Renal pelvis (tissue), 4 donors: Measurements from ENCODE around the gene HOXC12. TPM values are rescaled to one million over a fixed set of nuclear protein-coding genes. Genes with fewer than 3 reads are reported as not detected.

Experiments
- DNase-seq: peaks from one replicate; pipeline ENCODE4 v3.0.0-alpha.2; 2013
- polyA plus RNA-seq, 3 donors: library from polyadenylated mRNA; unstranded; fragments of 120-200 nt; gene quantifications; one replicate each; pipeline ENCODE4 v1.2.1, GENCODE V29; 2013; ENCODE audit not compliant: insufficient read length in 3 of 3

HOXC12 gene
- polyA plus RNA-seq, 3 donors: not detected

DNA sequence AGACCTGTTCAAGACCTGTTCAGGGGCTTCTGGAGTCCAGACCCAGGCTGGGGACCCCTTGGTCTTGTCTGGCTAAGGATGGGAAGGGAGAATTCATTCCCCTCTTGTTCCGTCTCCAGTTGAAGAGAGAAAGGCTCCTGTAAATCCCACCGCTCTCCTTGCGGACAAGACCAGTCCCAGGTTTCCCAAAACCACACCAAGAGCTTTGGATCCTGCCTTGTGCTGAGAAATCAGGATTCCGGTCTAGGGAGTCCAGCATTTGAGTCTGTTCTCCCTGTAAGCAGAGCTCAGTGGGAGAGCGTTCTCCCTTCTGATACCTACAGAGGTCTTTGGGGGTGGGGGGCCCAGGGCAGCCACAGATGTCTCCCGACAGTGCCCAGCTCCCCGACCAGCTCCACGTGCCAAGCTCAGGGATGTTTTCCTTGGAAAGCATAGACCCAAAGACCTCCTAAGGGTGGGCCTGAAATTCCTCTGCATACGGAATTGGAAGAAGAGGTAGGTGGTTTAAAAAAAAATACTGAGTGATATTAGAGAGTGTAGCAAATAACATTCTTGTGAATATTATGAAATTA is 14.2 kb upstream of the HOXC12 start:
- no peak for DNase-seq

DNA sequence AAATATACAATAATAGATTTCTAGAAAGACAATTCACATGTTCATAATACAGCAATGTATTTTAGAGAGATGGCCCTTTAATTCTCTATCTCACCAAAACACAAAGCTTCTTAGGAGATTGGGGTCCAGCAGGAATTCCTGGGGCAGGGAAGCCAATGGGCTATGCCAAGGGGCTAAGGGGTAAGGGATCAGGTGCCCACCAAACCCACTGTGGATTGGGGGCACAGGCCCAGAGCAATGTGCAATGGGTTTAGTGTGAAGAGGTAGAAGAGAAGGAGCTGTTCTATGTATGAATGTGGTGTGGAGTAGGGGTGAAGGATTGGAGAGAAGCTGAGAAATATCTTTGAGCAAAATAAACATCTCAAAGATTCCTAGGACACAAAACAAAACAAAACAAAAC is 13.5 kb upstream of the HOXC12 start:
- no peak for DNase-seq

DNA sequence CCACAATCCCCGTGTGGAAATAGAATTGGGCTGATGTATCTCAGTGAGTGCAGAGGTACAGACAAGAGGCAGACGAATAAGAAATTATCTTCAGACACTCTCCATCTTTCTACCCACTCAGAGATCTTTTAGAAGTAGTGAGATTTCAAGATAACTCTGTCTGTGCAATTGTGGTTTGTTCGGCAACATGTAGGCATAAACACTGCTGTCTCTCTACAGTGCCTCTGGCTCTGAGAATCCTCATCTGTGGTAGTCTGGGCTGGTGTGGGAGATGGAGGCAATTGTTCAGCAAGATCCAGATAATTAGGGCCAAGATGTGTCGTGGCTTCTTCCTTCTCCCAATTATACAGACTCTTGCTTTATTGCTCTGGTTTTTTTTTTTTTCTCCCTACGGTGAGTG is 13.0 kb upstream of the HOXC12 start:
- no peak for DNase-seq

DNA sequence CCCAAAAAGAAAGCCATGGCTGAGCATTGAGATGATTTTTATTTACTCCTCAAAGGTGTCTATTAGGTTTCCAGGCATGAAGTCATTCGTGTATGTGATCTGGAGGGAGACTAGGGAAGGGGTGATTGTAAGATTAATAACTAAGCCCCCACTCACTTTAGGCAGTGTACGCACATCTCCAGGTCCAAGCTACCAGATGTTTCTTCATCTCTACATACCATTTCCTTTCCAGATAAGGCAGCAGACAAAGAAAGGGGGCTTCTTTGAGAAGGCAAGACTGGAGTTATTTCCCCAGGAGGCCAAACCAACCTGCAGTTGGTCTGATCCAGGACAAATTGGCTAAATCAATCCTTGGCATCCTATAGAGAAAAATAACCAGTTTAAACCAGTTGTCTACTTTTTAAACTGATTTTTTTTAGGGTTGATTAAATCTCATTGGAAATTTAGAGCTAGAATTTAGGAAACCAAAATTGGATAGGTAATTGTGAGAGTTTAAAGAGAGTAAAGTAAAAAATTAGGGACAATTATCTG is 12.2 kb upstream of the HOXC12 start:
- DNase-seq: no peak

DNA sequence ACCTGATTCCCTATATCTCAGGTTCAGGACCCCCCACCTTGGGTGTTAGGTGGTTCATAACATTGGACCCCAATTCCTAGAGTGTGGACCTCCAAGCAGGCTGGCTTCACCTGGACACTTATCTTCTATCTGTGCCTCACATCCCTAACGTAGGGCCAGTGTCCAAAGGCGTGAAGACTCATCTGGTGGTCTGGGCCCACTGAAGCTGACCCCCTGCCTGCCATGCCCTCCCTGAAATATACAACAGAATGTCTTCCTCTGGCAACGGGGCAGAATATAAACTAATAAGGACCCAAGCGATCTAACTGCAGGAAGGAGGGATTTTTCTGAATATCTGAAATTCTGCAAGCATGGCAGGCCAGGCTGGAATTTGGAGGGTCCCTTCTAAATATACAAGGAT is 10.5 kb upstream of the HOXC12 start:
- DNase-seq: no peak

DNA sequence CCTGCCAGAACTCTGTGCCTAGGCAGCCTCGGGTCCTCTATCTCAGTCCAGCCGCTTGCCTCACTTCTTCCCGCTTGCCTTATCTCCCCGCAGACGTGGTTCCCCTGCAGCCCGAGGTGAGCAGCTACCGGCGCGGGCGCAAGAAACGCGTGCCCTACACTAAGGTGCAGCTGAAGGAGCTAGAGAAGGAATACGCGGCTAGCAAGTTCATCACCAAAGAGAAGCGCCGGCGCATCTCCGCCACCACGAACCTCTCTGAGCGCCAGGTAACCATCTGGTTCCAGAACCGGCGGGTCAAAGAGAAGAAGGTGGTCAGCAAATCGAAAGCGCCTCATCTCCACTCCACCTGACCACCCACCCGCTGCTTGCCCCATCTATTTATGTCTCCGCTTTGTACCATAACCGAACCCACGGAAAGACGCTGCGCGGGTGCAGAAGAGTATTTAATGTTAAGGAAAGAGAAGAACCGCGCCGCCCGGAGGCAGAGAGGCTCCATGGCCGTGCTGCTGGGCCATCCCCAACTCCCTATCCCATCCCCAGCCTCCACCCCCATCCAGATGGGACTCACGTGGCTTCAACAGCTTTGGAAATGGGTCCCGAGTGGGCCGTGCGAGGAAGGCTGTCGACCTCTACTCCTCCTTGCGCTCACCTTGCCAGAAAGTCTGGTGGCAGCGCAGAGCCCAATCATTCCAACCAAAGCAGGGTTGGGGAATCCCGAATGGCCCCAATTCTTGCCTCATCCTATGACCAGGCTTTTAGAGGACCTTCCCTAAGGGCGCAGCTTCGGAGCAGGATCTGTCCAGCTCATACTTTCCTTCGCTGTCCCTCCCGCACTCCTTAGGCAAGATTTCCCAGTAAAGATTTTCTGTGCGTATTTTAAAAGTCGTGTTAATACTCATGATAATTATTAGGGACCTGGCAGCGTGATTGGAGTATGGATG is 9.5 kb upstream of the HOXC12 start:
- no peak for DNase-seq

DNA sequence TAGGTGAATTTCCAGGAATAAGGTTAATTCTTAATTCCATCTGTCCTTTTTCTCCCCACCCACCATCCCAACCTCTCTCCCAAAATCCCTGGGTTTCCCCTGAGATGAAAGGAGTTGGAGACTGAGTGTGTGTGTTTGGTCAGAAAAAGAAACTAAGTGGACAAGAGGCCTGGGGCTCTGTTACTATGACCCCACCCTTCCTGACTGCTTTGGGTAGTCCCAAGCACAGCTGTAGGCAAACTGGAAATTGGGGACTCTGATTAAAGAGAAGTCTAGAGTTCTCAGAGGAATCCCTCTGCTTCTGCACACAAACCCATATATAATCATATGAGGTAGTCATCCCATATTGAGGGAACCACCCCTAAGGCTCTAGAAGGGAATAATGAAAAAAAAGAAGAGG is 7.0 kb upstream of the HOXC12 start:
- no peak for DNase-seq

DNA sequence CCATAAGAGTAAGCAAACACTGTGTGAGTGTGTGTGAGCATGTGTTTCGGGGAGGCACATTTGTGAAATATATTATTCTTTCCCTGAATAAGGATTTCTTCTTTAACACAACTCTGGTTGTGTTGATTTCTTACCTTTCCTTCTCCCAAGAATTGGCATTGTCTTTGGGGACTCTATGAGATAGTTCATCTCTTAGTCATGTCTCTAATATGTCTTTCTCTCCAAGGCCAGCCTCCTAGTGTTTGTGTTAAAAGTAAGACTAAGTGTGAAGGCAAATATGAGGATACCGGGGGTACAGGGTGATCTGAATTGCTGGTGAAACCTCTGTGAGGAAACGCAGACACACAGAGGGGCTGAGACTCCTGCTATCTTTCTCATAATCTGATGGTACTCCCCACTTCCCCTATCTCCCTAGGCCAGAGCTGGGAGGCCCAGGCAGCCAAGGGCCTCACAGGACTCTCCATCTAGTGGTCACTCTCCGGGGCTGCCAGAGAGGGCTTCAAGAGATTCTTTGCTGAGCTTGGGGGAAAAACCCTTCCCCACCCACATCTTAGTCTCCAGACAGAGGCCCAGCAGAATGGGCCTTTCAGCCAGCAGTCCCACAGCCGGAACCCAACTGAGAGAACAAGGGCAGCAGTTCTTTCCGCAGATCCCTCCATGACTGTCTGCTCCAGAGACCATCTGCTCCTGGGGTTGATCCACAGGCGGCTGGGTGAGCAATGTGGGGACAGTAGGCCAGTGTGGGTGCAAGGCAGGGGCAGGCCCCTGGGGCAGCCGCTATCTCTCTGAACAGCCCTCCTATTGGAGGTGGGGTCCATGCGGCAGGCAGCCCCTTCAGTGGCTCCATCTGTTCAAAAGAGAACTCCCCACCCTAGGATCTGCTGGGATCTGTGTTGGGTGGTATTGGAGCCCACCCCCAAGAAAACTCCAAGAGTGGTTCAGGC is 5.8 kb upstream of the HOXC12 start:
- no peak for DNase-seq

DNA sequence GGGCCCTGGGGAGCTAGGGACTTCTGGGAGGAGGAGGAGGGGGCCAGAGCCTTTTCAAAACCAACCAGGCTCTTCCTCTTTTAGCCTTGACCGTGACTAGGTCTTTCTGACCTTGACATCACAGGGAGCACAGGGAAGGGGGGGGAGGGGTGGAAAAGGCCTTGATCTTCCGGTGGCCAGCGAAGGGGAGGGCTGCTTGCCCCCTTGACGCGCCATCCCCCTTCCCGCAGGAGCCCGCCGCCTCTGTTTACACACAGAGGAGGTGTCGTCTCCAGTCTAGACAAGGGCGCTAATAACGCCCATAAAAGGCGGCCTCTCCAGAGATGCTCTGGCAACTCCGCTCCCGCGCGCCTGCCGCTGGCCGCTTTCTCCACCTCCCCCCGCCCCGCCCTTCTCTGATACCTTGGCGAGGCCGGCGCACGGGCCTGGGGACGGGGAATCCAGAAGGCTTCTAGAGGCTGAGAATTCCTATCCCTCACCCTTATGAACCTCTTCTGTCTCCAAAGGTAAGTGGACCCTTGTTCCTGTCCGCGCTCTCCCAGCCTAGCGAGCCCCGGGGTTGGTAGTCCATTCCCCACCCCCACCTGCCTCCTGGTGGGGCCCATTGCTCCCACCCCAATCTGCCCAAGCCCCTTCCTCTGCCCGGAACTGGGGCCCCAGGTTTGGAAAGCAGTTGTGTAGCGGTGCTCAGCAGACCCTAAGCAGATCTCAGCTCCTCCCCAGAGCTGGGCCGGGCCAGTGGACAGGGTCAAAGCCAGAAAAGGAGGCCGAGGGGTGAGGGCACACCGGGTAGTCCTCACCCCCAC is 4.9 kb upstream of the HOXC12 start:
- no peak for DNase-seq

DNA sequence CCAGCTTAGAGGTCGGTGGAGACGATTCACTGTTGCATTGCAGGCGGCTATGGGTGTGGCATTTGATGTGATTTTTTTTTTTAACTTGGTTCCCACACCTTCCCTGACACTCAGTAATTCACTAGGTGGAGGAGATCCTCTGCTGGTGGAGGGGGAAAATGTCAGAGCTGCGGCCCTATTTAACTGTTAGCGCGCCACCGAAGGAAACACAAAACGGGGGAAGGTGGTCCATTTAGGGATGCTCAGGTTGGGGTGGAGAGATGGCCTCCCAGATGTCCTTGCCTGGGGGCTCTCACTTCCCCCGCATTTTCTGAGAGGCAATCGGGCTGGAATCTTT is 4.3 kb upstream of the HOXC12 start:
- DNase-seq: no peak

DNA sequence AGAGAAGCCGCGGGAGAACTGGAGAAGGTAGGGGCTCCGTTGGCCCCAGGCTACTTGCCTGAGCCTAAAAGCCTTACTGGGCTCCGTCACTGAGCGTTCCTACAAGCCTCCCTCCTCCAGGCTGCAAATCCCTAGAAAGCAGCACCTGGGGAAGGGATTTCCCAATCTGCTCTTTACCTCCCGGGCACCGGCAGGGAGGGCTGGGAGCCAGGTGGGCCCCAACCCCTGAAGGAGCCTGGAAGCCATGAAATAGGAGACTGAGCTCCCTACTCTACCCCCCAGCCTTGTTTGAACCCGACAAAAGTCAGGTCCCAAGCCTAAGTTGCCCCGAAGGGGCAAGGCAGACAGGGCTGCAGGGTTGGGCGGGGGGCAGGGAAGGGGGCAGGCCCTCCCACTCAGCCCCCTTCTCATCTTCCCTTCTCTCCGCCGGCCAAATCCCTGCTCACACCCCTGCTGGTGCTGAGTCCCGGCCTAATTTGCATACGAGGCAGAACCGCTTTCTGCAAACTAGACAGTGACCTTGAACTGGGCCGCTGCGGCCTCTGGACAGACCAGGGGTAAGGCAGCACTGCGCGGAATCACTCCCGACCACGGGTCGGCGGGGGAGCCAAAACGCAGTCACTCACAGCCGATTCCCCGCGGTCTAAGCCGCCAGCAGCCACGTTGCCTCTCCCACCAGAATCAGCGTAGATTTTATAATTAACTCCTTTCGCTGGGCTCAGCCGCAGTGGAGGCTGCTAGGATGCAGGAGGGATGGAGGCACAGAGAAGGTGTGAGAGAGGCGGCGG is 3.7 kb upstream of the HOXC12 start:
- no peak for DNase-seq

DNA sequence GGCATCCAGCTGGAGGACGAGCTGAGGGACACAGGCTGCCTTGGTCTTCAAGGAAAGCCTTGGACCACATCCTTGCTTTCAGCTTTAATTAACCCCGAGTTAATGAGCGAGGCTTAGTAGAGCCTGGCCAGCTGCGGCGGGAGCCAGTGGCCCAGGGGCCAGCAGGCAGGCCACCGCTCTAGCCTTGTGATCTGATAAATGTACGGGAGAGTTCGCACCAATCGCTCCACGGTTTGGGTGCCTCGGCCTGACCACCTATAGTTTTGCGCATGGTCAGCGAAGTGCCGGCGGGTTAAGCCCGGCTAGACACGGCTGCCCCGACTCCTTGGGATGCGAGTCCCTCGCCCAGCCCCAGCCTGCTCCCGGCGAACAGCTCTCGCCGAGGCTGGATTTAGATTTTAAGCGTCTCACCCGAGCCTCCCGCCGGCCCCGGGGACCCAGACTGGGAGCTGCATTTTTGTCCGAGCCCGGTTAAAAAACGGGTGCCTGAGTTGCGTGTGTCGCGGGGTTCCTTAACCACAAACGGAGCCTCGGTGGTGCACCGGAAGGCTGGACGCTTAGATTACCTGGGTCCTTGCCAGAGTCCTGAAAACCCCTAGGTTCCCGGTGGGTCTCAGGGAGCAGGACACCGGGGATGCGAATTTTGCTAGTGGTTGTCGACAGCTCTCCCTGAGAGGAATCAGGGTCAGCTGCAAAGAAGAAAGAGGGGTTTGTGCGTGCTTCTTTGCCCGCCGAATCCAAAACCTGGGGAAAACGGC is 2.9 kb upstream of the HOXC12 start:
- DNase-seq: no peak

DNA sequence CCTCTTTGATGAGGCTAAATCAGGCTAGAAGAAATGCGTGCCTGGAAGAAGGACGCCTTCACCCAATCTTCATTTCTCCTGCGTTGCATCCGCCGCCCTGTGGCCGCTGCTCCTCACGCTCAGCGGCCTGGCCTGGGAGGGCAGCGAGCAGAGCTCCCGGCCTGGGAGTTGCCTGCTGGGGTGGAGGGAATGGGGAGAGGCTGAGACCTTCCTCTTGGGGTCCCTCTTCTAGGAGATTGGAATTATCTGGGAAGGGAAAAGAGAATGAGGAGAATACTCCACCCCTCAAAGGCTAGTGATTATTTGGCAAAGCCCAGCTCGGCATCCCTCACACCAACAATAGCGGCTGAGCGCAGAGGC is 2.4 kb upstream of the HOXC12 start:
- DNase-seq: no peak

DNA sequence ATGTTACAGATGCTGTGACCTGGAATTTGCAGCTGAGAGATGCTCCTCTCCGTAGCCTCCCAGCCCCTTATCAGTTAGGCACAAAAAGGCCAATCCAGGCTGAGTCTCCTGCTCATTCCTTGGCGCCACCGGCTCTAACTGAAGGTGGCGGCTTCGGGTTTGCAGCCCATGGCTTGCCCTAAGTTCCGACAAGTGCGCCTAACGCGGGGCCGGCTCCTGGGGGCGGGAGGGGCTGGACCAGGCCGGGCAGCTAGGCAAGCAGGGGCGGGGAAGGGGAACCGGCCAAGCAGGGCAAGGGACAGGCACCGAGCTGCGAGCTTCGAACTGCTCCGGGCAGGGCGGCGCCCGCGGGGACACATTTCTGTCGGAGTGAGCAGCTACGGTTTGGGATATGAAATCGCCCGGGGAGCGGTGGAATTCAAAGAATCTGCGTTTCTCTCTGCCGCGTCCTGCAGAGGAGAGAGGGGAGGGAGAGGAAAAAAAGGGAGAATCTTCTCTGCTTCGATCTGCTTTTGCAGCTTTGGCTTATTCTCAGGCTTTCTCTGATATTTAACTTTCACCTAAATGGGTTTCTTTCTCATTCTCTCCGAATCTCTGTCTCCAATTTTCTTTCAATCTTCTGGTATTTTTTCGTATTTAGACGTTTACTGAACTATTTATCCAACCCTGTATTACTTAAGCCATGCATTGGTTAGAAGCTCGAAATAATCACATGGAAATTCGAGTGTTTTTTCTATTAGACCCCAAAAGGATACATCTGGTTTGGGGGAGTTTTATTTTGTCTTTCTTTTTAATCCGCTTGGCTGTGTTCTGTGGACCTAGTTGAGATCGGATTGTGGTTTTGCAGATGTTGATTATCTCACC is 1.6 kb upstream of the HOXC12 start:
- no peak for DNase-seq

DNA sequence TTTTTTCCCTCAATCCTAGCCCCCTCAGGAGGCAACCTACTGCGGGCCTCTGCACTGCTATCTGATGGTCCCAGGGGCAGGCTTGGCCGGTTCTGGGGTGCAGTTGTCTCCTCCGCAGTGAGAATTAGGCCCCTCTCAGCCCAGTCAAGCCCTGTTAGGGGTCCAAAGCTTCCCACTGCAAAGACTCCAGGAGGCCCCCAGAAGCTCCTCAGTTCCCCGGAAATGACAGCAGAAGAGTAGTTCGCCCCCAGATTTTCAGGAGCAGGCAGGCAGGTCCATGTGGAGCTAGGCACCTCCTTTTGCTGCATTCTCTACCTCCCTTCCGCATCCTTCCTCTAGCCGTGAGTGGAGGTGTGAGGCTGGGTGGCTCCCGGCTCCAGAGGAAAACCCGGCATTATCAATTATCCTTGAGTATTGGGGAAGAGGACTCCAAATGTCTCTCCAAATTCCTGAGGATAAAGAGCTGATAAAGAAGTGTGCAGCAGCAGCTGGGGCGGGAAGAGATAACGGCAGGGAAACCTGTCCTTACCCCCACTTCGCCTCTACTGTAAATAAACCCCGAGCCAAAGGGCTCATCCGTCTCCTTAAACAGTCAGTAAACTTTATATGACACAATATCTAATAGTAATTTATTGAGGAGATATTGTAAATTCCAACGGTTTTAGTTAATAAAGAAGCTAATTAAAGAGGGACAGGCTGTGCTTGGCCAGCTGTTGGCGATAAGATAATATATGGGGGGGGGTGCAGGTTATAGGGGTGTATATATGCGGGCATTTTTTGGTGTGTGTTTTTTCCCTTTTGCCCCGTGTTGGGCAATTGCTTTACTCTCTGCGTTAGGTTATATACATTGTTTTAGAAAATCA is 641 bp upstream of the HOXC12 start:
- no peak for DNase-seq

DNA sequence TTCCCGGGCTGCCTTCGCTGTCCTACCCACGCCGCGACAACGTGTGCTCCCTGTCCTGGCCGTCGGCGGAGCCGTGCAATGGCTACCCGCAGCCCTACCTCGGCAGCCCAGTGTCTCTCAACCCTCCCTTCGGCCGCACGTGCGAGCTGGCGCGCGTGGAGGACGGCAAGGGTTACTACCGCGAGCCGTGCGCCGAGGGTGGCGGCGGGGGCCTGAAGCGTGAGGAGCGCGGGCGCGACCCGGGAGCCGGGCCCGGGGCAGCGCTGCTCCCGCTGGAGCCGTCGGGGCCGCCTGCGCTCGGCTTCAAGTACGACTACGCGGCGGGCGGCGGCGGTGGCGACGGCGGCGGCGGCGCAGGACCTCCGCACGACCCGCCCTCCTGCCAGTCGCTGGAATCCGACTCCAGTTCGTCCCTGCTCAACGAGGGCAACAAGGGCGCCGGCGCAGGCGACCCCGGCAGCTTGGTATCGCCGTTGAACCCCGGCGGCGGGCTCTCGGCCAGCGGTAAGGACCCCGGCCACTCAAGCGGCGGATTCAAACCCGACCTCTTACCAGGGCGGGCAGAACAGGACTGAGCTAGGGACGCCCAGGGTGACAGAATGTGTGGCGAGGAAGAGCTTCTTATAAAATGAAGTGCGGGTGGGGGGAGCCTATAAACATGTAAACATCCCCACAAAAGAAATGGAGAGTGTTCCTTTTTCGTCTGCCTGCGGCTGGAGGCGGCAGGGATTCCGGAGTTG is 503 bp downstream of the HOXC12 start:
- no peak for DNase-seq

DNA sequence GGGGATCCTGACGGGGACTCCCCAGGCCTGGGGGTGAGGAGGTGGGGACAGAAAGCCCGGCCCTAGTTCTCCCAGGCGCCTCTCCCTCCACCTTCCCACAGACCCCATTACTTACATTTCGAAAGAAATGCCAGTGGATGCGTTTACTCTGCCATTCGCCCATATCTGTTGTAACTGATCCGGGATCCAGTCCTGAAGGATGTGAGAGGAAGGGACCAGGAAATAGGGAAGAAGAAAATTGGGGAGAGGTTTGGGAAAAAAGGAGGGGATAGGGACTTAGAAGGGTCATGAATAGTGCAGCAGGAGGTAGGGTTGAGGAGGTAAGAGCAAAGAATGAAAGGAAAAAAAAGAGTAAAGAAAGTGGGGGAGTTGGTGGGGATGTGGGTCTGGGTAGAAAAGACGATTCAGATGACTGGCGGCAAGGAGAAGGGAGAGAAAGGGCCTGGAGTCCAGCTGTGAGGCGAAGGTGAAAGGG is 1.1 kb downstream of the HOXC12 start:
- DNase-seq: no peak
